Left forelimb (tissue), 1 donor: ENCODE measurements around the gene MYO9B.

Experiments
- DNase-seq: peaks from one replicate; pipeline ENCODE4 v3.0.0-alpha.2; 2018; ENCODE audit warnings: low spot score

The MYO9B gene

DNA sequence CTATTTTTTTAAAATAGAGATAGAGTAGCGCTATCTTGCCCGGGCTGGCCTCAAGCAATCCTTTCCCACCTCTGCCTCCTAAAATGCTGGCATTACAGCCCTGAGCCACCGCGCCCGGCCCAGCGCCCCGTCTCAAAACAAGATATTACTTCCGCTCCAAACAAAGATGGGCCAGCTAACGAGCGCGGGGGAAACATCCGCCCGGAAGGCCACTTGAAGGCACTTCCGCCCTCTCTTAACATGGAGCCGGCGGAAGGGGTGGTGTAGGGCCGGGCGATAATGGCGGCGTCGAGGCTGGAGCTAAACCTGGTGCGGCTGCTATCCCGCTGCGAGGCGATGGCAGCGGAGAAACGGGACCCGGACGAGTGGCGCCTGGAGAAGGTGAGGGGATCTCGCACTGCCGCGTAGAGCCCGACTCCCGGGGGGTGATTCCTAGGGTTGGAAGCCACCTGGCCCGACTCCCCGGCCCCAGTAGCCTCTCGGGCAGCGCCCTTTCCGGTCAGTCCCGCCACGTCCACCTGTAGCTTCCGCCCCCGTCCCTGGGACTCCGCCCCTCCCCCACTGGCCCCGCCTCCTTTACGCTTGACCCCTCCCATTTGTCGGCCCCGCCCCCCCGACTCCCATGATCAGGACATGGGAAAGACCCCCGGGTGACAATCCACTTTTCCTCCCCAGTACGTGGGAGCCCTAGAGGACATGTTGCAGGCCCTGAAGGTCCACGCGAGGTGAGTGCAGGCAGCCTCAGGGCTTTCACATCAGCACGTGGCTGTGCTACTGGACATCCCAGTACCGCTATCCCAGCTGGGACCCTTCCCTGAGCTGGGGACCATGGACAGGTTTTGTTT lies 139.8 kb downstream of the MYO9B start, which contains the start of gene USE1:
Gene USE1, plus strand, starts transcription at position 231 of the 845 bp plus-strand sequence. Its CDS starts 49 bp downstream, at position 280.
- peak; percentile 93 for DNase-seq

DNA sequence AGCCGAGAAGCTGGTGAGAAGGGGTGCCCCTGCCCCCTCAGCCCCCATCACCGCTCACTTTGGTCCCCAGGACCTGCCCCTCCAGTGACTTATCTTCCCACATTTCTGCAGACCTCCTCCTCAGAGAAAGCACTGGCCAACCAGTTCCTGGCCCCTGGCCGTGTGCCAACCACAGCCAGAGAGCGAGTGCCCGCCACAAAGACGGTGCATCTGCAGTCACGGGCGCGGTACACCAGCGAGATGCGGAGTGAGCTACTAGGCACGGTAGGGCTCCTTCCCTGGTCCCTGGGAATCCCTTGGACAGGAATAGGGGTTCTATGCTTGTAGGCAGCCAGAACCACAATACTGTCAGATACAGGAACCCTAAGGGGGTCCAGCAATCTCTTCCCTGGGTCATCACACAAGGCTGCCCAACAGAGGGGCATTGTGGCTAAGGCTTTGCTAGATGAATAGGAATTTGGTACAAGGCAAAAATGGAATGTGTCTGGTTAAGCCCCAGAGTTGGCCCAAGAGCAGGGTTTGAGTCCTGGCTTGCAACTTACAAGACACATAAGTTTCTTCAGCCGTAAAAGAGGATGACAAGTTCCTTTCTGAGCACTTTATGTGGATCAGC lies 140.6 kb downstream of the MYO9B start:
- no peak for DNase-seq

GRCh38 chr19:17219286-17219685 lies 143.7 kb downstream of the MYO9B start:
- no peak for DNase-seq

DNA sequence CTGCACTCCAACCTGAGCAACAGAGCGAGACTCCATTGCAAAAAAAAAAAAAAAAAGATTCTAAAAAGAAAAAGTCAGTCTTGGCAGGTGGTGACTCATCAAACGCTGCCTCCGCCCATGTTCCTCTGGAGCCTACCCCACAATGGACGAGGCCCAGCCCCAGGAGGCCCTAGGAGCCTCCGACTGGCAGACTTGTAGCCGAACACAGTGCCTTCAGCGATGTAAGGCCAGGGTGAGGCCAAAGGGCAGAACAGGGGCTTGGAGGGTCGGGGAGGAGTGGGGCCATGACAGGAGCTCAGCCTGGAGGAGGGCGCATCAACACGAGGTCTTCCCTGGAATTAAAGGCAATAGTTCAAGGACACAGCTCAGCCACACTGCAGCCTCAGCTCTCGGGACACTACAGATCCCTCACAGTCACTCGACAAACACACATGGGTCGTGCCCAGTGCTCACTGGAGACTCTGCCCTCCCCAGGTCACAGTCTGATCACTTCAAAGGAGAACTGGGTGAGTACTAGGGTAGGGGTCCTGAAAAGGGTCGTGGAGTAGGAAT lies 144.7 kb downstream of the MYO9B start:
- DNase-seq = no peak

GRCh38 chr19:17225053-17225452 lies 149.5 kb downstream of the MYO9B start:
- DNase-seq = no peak

- peak; percentile 99 for DNase-seq
Observed at GRCh38 chr19:17226002-17226933, 150.7 kb downstream of the MYO9B start, which contains the start of gene OCEL1. OCEL1 (plus strand) TSS chr19:17226226; CDS start chr19:17226248, 22 bp downstream.

DNA sequence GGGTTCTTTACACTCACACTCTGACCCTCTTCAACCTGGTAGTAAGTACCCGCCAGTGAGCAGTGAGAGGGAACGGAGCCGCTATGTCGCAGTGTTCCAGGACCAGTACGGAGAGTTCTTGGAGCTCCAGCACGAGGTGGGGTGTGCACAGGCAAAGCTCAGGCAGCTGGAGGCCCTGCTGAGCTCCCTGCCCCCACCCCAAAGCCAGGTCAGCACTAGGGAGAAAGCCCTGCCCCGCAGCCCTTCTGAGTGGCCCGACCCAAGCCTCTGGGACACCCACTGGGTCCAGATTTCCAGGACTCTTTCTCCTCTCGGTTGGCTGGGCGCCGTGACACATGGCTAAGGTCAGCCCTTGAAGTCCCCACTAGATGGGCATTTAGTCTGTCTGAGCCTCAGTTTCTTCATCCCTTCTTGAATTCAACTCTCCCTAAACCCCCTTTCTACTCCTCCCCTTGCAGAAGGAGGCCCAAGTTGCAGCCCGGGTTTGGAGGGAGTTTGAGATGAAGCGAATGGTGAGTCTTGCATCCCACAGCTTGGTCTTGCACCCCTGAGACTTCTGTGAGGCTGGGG lies 152.3 kb downstream of the MYO9B start:
- DNase-seq = no peak

GRCh38 chr19:17229890-17230289 lies 154.3 kb downstream of the MYO9B start:
- DNase-seq = no peak

- DNase-seq = no peak
Observed at GRCh38 chr19:17232258-17232657, 156.7 kb downstream of the MYO9B start.

DNA sequence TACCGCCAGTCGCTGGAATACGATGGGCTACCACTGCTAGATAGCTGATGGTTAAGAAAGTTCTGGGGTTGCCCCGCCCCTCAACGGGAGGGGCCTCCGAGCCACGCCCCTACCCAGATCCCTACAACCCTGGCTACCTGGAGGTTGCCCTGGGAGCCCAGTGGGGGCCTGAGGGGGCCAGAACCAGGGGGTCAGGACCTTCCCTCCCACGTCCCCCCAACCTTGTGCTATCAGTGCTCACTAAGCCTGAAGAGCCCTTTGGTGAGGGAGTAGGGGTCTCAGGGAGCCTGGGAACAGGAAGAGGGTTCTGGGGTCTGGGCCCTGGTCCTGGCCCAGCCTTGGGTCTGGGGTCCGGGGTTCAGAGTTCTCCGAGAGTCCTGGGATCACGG lies 159.3 kb downstream of the MYO9B start:
- DNase-seq = no peak

GRCh38 chr19:17235300-17235970 lies 159.9 kb downstream of the MYO9B start:
- peak; percentile 79 for DNase-seq

DNA sequence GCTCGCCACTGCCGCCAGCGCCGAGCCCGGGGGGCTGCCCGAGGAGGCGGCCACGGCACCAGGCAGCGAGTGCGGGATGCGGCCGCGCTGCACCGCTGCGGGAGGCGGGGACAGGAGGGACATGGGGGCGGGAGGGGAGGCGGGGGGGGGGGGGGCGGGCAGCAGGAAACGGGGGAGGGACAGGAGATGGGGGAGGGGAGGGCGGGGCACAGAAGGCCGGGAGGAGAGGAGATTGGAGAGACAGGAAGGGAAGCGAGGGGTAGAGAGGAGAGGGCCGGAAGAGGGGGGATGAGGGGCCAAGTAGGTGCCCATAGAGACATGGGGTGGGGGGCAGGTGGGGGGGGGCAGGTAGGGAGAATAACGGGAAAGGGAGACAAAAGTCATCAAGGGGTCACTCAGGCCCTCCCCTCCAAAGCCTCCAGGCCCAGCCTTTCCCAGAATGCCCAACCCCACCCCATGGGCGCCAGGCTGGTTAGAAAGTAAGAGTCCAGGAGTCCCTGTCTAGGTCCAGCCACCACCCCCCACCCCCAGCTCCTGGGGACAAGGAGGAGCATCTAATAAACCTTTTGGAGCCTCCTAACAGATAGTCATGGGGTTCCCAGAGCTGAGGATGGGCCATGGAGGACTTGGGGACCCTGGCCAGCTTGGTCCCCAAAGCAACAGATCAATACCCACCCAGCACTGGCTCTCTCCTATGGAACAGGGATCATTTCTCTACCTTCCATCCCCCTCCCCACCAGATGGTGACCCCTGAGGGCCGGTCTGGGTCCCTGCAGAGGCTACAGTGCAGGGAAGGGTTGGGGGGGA lies 160.6 kb downstream of the MYO9B start:
- DNase-seq = no peak

DNA sequence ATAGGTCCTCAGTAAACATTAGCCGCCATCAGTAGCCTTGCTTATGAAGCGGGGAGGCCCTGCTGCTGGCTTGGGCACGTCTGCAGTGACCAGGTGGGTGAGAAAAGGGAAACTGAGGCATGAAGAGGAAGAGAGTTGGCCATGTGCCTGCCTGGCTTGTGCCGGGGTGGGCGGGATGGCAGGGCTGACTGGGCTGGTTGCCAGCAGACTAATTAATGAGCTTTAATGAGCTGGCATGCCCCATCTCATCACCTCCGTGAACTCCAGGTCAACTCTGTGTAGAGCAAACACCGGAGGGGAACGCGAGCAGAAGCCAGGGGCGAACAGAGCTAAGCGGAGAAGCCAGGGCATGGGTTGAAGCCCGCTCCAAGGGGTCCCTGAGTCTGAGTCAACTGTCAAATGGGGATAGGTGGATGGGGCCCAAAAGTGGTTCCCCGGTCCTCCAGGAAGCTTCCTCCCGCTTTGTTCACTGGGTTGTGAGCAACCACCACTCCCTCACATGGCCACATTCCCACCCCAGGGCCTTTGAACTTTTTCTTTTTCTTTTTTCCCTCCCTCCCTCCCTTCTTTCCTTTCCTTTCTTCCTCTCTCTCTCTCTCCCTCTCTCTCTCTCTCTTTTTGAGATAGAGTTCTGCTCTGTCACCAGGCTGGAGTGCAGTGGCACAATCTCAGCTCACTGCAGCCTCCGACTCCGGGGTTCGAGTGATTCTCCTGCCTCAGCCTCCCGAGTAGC lies 161.4 kb downstream of the MYO9B start:
- no peak for DNase-seq

DNA sequence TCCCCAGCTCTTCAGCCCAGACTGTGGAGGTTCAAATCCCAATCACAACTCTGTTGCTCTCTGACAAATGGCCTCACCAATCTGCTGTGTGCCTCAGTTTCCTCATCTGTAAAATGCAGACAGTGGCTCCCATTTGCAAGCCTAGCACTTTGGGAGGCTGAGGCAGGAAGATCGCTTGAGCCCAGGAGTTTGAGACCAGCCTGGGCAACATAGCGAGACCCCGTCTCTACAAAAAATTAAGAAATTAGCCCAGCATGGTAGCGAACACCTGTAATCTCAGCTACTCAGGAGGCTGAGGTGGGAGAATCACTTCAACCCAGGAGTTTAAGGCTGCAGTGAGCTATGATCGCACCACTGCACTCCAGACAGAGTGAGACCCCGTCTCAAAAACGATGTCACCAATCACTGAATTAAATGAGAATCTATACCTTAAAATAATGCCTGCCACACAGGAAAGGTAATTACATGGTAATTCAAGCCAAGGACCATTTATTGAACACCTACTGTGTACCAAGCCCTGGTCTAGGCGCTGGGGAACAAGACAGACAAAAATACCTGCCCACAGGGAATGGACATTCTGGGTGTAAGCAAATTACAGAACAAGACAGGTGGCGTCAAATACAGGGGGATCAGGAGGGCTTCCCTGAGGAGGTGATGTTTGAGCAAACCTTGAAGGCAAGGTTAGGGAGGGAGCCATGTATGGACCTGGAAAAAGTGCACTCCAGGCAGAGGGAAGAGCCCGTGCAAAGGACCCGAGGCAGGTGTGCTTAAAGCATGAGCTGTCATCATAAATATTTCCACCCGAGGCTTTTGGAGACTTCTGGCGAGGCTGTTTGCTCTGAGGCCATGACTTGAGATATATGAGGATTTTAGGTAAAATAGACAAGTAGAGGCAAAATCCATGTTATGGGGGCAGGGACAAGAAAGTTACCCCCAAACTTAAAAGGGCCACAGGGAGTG lies 162.4 kb downstream of the MYO9B start:
- no peak for DNase-seq

GRCh38 chr19:17240062-17240752 lies 164.6 kb downstream of the MYO9B start:
- no peak for DNase-seq

DNA sequence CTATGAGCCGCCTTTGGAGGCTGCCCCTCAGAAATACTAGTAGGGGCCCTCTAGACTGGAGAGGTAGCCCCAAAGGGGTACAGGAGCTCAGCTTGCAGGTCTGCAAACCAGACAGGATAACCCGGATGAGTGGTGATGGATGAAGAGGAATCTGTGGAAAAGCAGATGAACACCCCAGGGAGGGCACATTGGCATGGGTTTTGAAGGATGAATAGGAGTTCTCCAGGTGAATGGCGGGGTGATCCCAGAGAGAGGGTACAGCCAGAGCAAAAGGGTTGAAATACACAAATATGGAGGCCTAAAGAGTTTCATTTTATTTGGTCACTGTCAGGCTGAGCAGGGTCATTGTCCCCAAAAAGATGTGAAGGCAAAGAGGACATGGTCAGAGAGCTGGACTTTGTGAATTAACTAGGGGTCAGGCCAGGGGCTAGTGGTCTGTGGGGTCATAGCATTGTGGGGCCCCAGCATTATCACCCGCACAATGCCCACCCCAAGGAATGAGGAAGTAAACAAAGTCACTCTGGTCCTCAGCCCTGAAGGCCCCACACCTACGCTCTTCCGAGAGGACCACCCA lies 165.3 kb downstream of the MYO9B start:
- DNase-seq = no peak
